ENCODE measurements around the gene SLC43A2.
"Not testable (repeated sequence)": the region's sequence is repeated elsewhere in the genome, so short reads cannot be mapped to it uniquely, and the experiment has no call there.

SLC43A2 gene

GRCh38 chr17:1627982-1628855 lies at the start of gene SLC43A2:
SLC43A2 (minus strand) TSS chr17:1628834; CDS start chr17:1627874, 960 bp downstream.
- H3K27me3 ChIP-seq (ENCODE audit: control insufficient read depth in 1 of 2, insufficient read depth in 2 of 2, low read length in 2 of 2): no peaks in the 10 kb centered on the region
- no peaks in the 10 kb centered on the region for H3K9me3 ChIP-seq (ENCODE audit: low read length)

GRCh38 chr17:1676401-1676800 lies 47.8 kb upstream of the SLC43A2 start:
- H3K4me3 ChIP-seq (ENCODE audit: low read depth in 1 of 2, low read length in 2 of 2): no peak overlapping the region
- H3K27me3 ChIP-seq (ENCODE audit: control insufficient read depth in 1 of 2, insufficient read depth in 2 of 2, low read length in 2 of 2): no peaks in the 10 kb centered on the region
- no peaks in the 10 kb centered on the region for H3K9me3 ChIP-seq (ENCODE audit: low read length)
- no peaks in the 10 kb centered on the region for H3K4me1 ChIP-seq (ENCODE audit: insufficient read depth, low read length)
- peaks cover 88% of the 10 kb centered on the region for H3K36me3 ChIP-seq (ENCODE audit: insufficient read depth, low read length)
- H3K9ac ChIP-seq (ENCODE audit: low read length): no peak overlapping the region
- no peak overlapping the region for H3K27ac ChIP-seq (ENCODE audit: low read depth, low read length)

More at GRCh38 chr17:1627982-1628855, at the start of gene SLC43A2:
- Histone ChIP-seq H3K27ac (ENCODE audit: low read depth, low read length) (peak within 1 kb of the TSS; percentile 88), H3K9ac (ENCODE audit: low read length) (peak within 1 kb of the TSS; percentile 68), H3K4me1 (ENCODE audit: insufficient read depth, low read length) (peaks cover 22% of the 10 kb centered on the region), H3K4me3 (ENCODE audit: low read depth in 1 of 2, low read length in 2 of 2) (peak within 1 kb of the TSS; percentile 86 to 90), H3K36me3 (ENCODE audit: insufficient read depth, low read length) (no peaks in the 10 kb centered on the region)

GRCh38 chr17:1673041-1673785 lies 44.6 kb upstream of the SLC43A2 start:
- Histone ChIP-seq H3K36me3 (ENCODE audit: insufficient read depth, low read length) (peaks cover 82% of the 10 kb centered on the region), H3K27me3 (ENCODE audit: control insufficient read depth in 1 of 2, insufficient read depth in 2 of 2, low read length in 2 of 2) (no peaks in the 10 kb centered on the region), H3K27ac (ENCODE audit: low read depth, low read length) (no peak overlapping the region), H3K4me1 (ENCODE audit: insufficient read depth, low read length) (peaks cover 10% of the 10 kb centered on the region), H3K9ac (ENCODE audit: low read length) (no peak overlapping the region), H3K4me3 (ENCODE audit: low read depth in 1 of 2, low read length in 2 of 2) (no peak overlapping the region), H3K9me3 (ENCODE audit: low read length) (no peaks in the 10 kb centered on the region)

GRCh38 chr17:1663934-1664333 lies 35.3 kb upstream of the SLC43A2 start:
- H3K27me3 ChIP-seq (ENCODE audit: control insufficient read depth in 1 of 2, insufficient read depth in 2 of 2, low read length in 2 of 2); H3K4me1 ChIP-seq (ENCODE audit: insufficient read depth, low read length); H3K9ac ChIP-seq (ENCODE audit: low read length); H3K9me3 ChIP-seq (ENCODE audit: low read length); H3K27ac ChIP-seq (ENCODE audit: low read depth, low read length); H3K4me3 ChIP-seq (ENCODE audit: low read depth in 1 of 2, low read length in 2 of 2): not testable (repeated sequence)
- H3K36me3 ChIP-seq (ENCODE audit: insufficient read depth, low read length): peaks cover 59% of the 10 kb centered on the region

- Histone ChIP-seq H3K9me3 (ENCODE audit: low read length) (no peaks in the 10 kb centered on the region), H3K4me1 (ENCODE audit: insufficient read depth, low read length) (no peaks in the 10 kb centered on the region), H3K36me3 (ENCODE audit: insufficient read depth, low read length) (peaks cover 71% of the 10 kb centered on the region), H3K27ac (ENCODE audit: low read depth, low read length) (no peak overlapping the region), H3K27me3 (ENCODE audit: control insufficient read depth in 1 of 2, insufficient read depth in 2 of 2, low read length in 2 of 2) (no peaks in the 10 kb centered on the region), H3K9ac (ENCODE audit: low read length) (no peak overlapping the region), H3K4me3 (ENCODE audit: low read depth in 1 of 2, low read length in 2 of 2) (no peak overlapping the region)
These were observed 32.4 kb upstream of the SLC43A2 start for GRCh38 chr17:1661045-1661444.

GRCh38 chr17:1658100-1658499 lies 29.5 kb upstream of the SLC43A2 start:
- Histone ChIP-seq H3K4me1 (ENCODE audit: insufficient read depth, low read length) (no peaks in the 10 kb centered on the region), H3K9ac (ENCODE audit: low read length) (no peak overlapping the region), H3K4me3 (ENCODE audit: low read depth in 1 of 2, low read length in 2 of 2) (no peak overlapping the region), H3K9me3 (ENCODE audit: low read length) (no peaks in the 10 kb centered on the region), H3K36me3 (ENCODE audit: insufficient read depth, low read length) (peaks cover 85% of the 10 kb centered on the region), H3K27ac (ENCODE audit: low read depth, low read length) (no peak overlapping the region), H3K27me3 (ENCODE audit: control insufficient read depth in 1 of 2, insufficient read depth in 2 of 2, low read length in 2 of 2) (no peaks in the 10 kb centered on the region)

GRCh38 chr17:1653735-1654134 lies 25.1 kb upstream of the SLC43A2 start:
- peaks cover 80% of the 10 kb centered on the region for H3K36me3 ChIP-seq (ENCODE audit: insufficient read depth, low read length)
- peaks cover 6% of the 10 kb centered on the region for H3K4me1 ChIP-seq (ENCODE audit: insufficient read depth, low read length)
- no peak overlapping the region for H3K27ac ChIP-seq (ENCODE audit: low read depth, low read length)
- no peaks in the 10 kb centered on the region for H3K9me3 ChIP-seq (ENCODE audit: low read length)
- H3K9ac ChIP-seq (ENCODE audit: low read length): no peak overlapping the region
- H3K27me3 ChIP-seq (ENCODE audit: control insufficient read depth in 1 of 2, insufficient read depth in 2 of 2, low read length in 2 of 2): no peaks in the 10 kb centered on the region
- no peak overlapping the region for H3K4me3 ChIP-seq (ENCODE audit: low read depth in 1 of 2, low read length in 2 of 2)

GRCh38 chr17:1652794-1653193 lies 24.2 kb upstream of the SLC43A2 start:
- Histone ChIP-seq H3K36me3 (ENCODE audit: insufficient read depth, low read length) (peaks cover 71% of the 10 kb centered on the region), H3K4me1 (ENCODE audit: insufficient read depth, low read length) (peaks cover 14% of the 10 kb centered on the region)
- not testable (repeated sequence) for H3K9ac ChIP-seq (ENCODE audit: low read length); H3K4me3 ChIP-seq (ENCODE audit: low read depth in 1 of 2, low read length in 2 of 2); H3K27ac ChIP-seq (ENCODE audit: low read depth, low read length); H3K27me3 ChIP-seq (ENCODE audit: control insufficient read depth in 1 of 2, insufficient read depth in 2 of 2, low read length in 2 of 2); H3K9me3 ChIP-seq (ENCODE audit: low read length)

- Histone ChIP-seq H3K36me3 (ENCODE audit: insufficient read depth, low read length) (peaks cover 62% of the 10 kb centered on the region), H3K27ac (ENCODE audit: low read depth, low read length) (peak overlapping the region; percentile 6)
These were observed 22.9 kb upstream of the SLC43A2 start for GRCh38 chr17:1651559-1651844.

GRCh38 chr17:1650731-1651558 lies 22.3 kb upstream of the SLC43A2 start:
- H3K27me3 ChIP-seq (ENCODE audit: control insufficient read depth in 1 of 2, insufficient read depth in 2 of 2, low read length in 2 of 2): no peaks in the 10 kb centered on the region
- no peak overlapping the region for H3K4me3 ChIP-seq (ENCODE audit: low read depth in 1 of 2, low read length in 2 of 2)
- no peaks in the 10 kb centered on the region for H3K9me3 ChIP-seq (ENCODE audit: low read length)
- H3K27ac ChIP-seq (ENCODE audit: low read depth, low read length): no peak overlapping the region
- H3K36me3 ChIP-seq (ENCODE audit: insufficient read depth, low read length): peaks cover 57% of the 10 kb centered on the region
- H3K9ac ChIP-seq (ENCODE audit: low read length): no peak overlapping the region
- H3K4me1 ChIP-seq (ENCODE audit: insufficient read depth, low read length): peaks cover 20% of the 10 kb centered on the region

More at GRCh38 chr17:1651559-1651844, 22.9 kb upstream of the SLC43A2 start:
- Histone ChIP-seq H3K4me3 (ENCODE audit: low read depth in 1 of 2, low read length in 2 of 2) (no peak overlapping the region), H3K9ac (ENCODE audit: low read length) (no peak overlapping the region), H3K4me1 (ENCODE audit: insufficient read depth, low read length) (peaks cover 20% of the 10 kb centered on the region), H3K27me3 (ENCODE audit: control insufficient read depth in 1 of 2, insufficient read depth in 2 of 2, low read length in 2 of 2) (no peaks in the 10 kb centered on the region), H3K9me3 (ENCODE audit: low read length) (no peaks in the 10 kb centered on the region)

GRCh38 chr17:1649844-1650501 lies 21.3 kb upstream of the SLC43A2 start, which contains the start of gene RILP:
RILP (minus strand) TSS chr17:1649866; CDS start chr17:1649804, 62 bp downstream.
- peaks cover 20% of the 10 kb centered on the region for H3K4me1 ChIP-seq (ENCODE audit: insufficient read depth, low read length)
- peak within 1 kb of the TSS; percentile 95 for H3K27ac ChIP-seq (ENCODE audit: low read depth, low read length)
- no peaks in the 10 kb centered on the region for H3K9me3 ChIP-seq (ENCODE audit: low read length)
- H3K4me3 ChIP-seq (ENCODE audit: low read depth in 1 of 2, low read length in 2 of 2): peak within 1 kb of the TSS; percentile 66 to 72
- no peaks in the 10 kb centered on the region for H3K27me3 ChIP-seq (ENCODE audit: control insufficient read depth in 1 of 2, insufficient read depth in 2 of 2, low read length in 2 of 2)
- peak within 1 kb of the TSS; percentile 56 for H3K9ac ChIP-seq (ENCODE audit: low read length)
- H3K36me3 ChIP-seq (ENCODE audit: insufficient read depth, low read length): peaks cover 50% of the 10 kb centered on the region
